ENCODE results near the gene MAP3K15. TPM values are rescaled to one million over a fixed set of nuclear protein-coding genes. Genes with fewer than 3 reads are reported as not detected.

MAP3K15 gene
- polyA plus RNA-seq, 1 of the 3 experiments (the other 2 are of a cell fraction): 0.07 TPM

DNA sequence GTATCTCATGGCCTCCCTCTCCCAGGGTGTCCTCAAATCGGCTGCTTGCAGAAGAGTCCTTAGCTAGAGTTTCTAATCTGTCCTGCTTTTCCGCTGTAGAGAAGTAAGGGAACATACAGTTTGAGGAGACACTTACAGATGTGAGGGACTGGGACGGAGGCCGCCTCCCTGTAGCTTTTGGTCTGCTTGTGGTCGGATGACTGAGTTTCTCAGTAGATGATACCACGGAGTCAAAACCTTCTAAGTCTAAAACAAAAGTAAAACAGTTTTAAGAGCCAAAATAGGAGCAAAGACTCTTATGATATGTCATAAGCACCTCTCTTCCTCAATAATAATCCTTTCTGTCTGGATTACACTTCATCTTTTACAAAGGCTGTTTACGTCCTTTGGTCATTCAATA, 34.5 kb upstream of the MAP3K15 start:
- no peak overlapping the region for H3K4me3 ChIP-seq (ENCODE audit: low read depth in 2 of 2, low read length in 1 of 2)
- H3K27me3 ChIP-seq (ENCODE audit: insufficient read depth): no peaks in the 10 kb centered on the region
- H3F3A ChIP-seq (replicated peaks; ENCODE audit: insufficient read depth): peaks cover 4% of the 10 kb centered on the region
- 80% methylated on average over 7 of the region's 7 CpGs for WGBS (ENCODE audit: low lambda C conversion rate)
- no peaks in the 10 kb centered on the region for H3K4me1 ChIP-seq (ENCODE audit: control insufficient read depth in 1 of 2, insufficient read depth in 2 of 2, low read depth in 1 of 2, low read length in 1 of 2)
- ChIA-PET POLR2A (no interaction called here), CTCF (no interaction called here)
- no peak overlapping the region for H3K4me2 ChIP-seq
- TF ChIP-seq GABPA (IDR thresholded peaks at IDR 0.05; ENCODE audit: low read depth): no peak
- no peak for TF ChIP-seq RFX5 (IDR thresholded peaks at IDR 0.05; ENCODE audit: low read length)
- no peak for TF ChIP-seq RXRA (IDR thresholded peaks at IDR 0.05; ENCODE audit: borderline replicate concordance, low read depth)
- TF ChIP-seq MXI1 (IDR thresholded peaks at IDR 0.05; ENCODE audit: low read depth, low read length): no peak
- TF ChIP-seq, protein P1, sequence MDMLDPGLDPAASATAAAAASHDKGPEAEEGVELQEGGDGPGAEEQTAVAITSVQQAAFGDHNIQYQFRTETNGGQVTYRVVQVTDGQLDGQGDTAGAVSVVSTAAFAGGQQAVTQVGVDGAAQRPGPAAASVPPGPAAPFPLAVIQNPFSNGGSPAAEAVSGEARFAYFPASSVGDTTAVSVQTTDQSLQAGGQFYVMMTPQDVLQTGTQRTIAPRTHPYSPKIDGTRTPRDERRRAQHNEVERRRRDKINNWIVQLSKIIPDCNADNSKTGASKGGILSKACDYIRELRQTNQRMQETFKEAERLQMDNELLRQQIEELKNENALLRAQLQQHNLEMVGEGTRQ (IDR thresholded peaks at IDR 0.05; ENCODE audit: borderline replicate concordance, low read depth, low read length): no peak
- peaks cover 6 to 49% of the 10 kb centered on the region in 2 experiments for H3K36me3 ChIP-seq (replicated peaks in 1 of 2; ENCODE audit: control insufficient read depth in 1 of 2, insufficient read depth in 2 of 2, low read length in 1 of 2)
- H4K20me1 ChIP-seq (ENCODE audit: insufficient read depth): no peaks in the 10 kb centered on the region
- no peak overlapping the region for H3K27ac ChIP-seq (ENCODE audit: low read depth in 2 of 2, low read length in 1 of 2)
- no peak for DNase-seq
- H3K9me3 ChIP-seq: no peaks in the 10 kb centered on the region
- H3K79me2 ChIP-seq (ENCODE audit: insufficient read depth): peaks cover 5% of the 10 kb centered on the region; the same call in 1 of the 2 replicates
- no peaks in the 10 kb centered on the region for H3K9me2 ChIP-seq
- no peak overlapping the region for H3K9ac ChIP-seq
- no peak overlapping the region for H2AFZ ChIP-seq (ENCODE audit: low read depth)

DNA sequence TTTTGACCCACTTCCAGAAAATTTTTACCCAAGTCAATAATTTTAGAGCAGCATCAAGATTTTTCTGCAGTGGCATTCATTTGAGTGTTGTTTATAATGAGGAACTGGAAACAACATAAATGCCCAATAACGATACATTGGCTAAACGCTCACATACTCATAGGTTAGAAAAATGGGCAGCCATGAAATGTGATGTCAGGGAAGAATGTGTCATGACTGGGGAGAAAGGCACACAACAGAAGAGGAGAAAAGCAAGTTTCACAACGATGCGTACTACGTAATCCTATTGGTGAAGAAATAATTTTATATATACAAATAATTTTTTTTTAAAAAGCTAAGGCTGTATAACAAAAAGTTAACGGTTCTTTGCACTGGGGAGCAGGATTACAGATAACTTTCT, 33.6 kb upstream of the MAP3K15 start:
- CTCF ChIA-PET: interaction anchor here (0.6 kb wide), 1 partner anchor 497 kb away, joined by 3 read pairs; no protein-coding TSS in a partner anchor
- POLR2A ChIA-PET: no interaction called here

DNA sequence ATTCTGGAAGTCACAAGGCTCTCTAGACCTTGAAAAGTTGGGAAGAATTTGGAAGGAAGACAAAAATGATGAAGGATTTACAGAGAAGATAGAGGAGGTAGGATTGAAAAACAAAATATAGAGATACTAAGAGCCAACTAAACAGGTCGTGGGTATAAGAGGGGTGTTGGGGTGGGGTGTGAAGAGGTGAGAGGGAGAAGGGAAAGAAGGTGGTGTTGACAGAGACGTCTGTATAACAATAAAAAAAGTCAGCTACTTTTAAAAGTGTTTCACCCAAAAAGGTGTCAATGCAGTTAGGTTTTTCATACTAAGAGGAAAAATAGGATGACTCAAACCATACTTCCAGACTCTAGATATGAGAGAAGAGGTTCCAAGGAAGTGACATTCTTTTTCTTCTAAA, 33.0 kb upstream of the MAP3K15 start:
- H3K4me2 ChIP-seq: no peak overlapping the region
- no peak for DNase-seq
- TF ChIP-seq RFX5 (IDR thresholded peaks at IDR 0.05; ENCODE audit: low read length) (no peak), MEF2A (IDR thresholded peaks at IDR 0.05; ENCODE audit: borderline replicate concordance, low read depth) (no peak), RCOR1 (IDR thresholded peaks at IDR 0.05; ENCODE audit: low read length) (no peak), RXRA (IDR thresholded peaks at IDR 0.05; ENCODE audit: borderline replicate concordance, low read depth) (no peak)
- TF ChIP-seq, protein P2, sequence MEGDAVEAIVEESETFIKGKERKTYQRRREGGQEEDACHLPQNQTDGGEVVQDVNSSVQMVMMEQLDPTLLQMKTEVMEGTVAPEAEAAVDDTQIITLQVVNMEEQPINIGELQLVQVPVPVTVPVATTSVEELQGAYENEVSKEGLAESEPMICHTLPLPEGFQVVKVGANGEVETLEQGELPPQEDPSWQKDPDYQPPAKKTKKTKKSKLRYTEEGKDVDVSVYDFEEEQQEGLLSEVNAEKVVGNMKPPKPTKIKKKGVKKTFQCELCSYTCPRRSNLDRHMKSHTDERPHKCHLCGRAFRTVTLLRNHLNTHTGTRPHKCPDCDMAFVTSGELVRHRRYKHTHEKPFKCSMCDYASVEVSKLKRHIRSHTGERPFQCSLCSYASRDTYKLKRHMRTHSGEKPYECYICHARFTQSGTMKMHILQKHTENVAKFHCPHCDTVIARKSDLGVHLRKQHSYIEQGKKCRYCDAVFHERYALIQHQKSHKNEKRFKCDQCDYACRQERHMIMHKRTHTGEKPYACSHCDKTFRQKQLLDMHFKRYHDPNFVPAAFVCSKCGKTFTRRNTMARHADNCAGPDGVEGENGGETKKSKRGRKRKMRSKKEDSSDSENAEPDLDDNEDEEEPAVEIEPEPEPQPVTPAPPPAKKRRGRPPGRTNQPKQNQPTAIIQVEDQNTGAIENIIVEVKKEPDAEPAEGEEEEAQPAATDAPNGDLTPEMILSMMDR (IDR thresholded peaks at IDR 0.05): no peak
- H3K9me2 ChIP-seq: no peaks in the 10 kb centered on the region
- peaks cover 6 to 50% of the 10 kb centered on the region in 2 experiments for H3K36me3 ChIP-seq (replicated peaks in 1 of 2; ENCODE audit: control insufficient read depth in 1 of 2, insufficient read depth in 2 of 2, low read length in 1 of 2)
- H3K4me3 ChIP-seq (ENCODE audit: low read depth in 2 of 2, low read length in 1 of 2): no peak overlapping the region
- H3F3A ChIP-seq (replicated peaks; ENCODE audit: insufficient read depth): no peaks in the 10 kb centered on the region
- peaks cover 5% of the 10 kb centered on the region; the same call in 1 of the 2 replicates for H3K79me2 ChIP-seq (ENCODE audit: insufficient read depth)
- H3K9ac ChIP-seq: no peak overlapping the region
- H3K4me1 ChIP-seq (ENCODE audit: control insufficient read depth in 1 of 2, insufficient read depth in 2 of 2, low read depth in 1 of 2, low read length in 1 of 2): no peaks in the 10 kb centered on the region
- H4K20me1 ChIP-seq (ENCODE audit: insufficient read depth): 0 out of 2 replicates have a peak, but pooled peaks cover 4% of the 10 kb centered on the region
- H3K9me3 ChIP-seq: no peaks in the 10 kb centered on the region
- no peak overlapping the region for H3K27ac ChIP-seq (ENCODE audit: low read depth in 2 of 2, low read length in 1 of 2)
- H2AFZ ChIP-seq (ENCODE audit: low read depth): no peak overlapping the region
- CTCF ChIA-PET: interaction anchor here (1.6 to 2.0 kb wide), 2 partner anchors 12 to 46 kb away, joined by 3 to 6 read pairs; no protein-coding TSS in a partner anchor
- POLR2A ChIA-PET: no interaction called here
- no peaks in the 10 kb centered on the region for H3K27me3 ChIP-seq (ENCODE audit: insufficient read depth)
- 67% methylated on average over 2 of the region's 2 CpGs for WGBS (ENCODE audit: low lambda C conversion rate)

More for the DNA sequence above, 33.6 kb upstream of the MAP3K15 start:
- peaks cover 5% of the 10 kb centered on the region; the same call in 1 of the 2 replicates for H3K79me2 ChIP-seq (ENCODE audit: insufficient read depth)
- H3K9ac ChIP-seq: no peak overlapping the region
- 0 out of 2 replicates have a peak, but pooled peaks cover 4% of the 10 kb centered on the region for H4K20me1 ChIP-seq (ENCODE audit: insufficient read depth)
- no peaks in the 10 kb centered on the region for H3K9me3 ChIP-seq
- H3K4me1 ChIP-seq (ENCODE audit: control insufficient read depth in 1 of 2, insufficient read depth in 2 of 2, low read depth in 1 of 2, low read length in 1 of 2): no peaks in the 10 kb centered on the region
- H3K4me2 ChIP-seq: no peak overlapping the region
- no peak overlapping the region for H3K27ac ChIP-seq (ENCODE audit: low read depth in 2 of 2, low read length in 1 of 2)
- peaks cover 6 to 53% of the 10 kb centered on the region in 2 experiments for H3K36me3 ChIP-seq (replicated peaks in 1 of 2; ENCODE audit: control insufficient read depth in 1 of 2, insufficient read depth in 2 of 2, low read length in 1 of 2)
- TF ChIP-seq, protein P3, sequence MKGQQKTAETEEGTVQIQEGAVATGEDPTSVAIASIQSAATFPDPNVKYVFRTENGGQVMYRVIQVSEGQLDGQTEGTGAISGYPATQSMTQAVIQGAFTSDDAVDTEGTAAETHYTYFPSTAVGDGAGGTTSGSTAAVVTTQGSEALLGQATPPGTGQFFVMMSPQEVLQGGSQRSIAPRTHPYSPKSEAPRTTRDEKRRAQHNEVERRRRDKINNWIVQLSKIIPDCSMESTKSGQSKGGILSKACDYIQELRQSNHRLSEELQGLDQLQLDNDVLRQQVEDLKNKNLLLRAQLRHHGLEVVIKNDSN (IDR thresholded peaks at IDR 0.05; ENCODE audit: borderline replicate concordance, low read depth): no peak
- no peak for TF ChIP-seq GATA2 (CRISPR knock-in tag; IDR thresholded peaks at IDR 0.05)
- no peak for TF ChIP-seq MEF2A (IDR thresholded peaks at IDR 0.05; ENCODE audit: borderline replicate concordance, low read depth)
- DNase-seq: no peak
- no peak overlapping the region for H2AFZ ChIP-seq (ENCODE audit: low read depth)
- no peaks in the 10 kb centered on the region for H3K27me3 ChIP-seq (ENCODE audit: insufficient read depth)
- H3K4me3 ChIP-seq (ENCODE audit: low read depth in 2 of 2, low read length in 1 of 2): no peak overlapping the region
- no peaks in the 10 kb centered on the region for H3K9me2 ChIP-seq
- H3F3A ChIP-seq (replicated peaks; ENCODE audit: insufficient read depth): no peaks in the 10 kb centered on the region
- WGBS (ENCODE audit: low lambda C conversion rate): 71% methylated on average over 6 of the region's 6 CpGs
